Adrenal gland (tissue), 12 donors: ENCODE results near the gene COPS3. TPM values are rescaled to one million over a fixed set of nuclear protein-coding genes. Genes with fewer than 3 reads are reported as not detected.

ENCODE experiments used
- DNase-seq, 7 donors: peaks; one replicate each; pipeline ENCODE4 v3.0.0-alpha.2; 2019 to 2020
- H3K27ac ChIP-seq, 5 donors: fragments of 200-600 bp; sonication (generic) in 4 of 5; 1 replicate in 3 of 5; 2 replicates in 2 of 5; pipeline versions ENCODE4 v1.5.1 to v1.8.0; 2016 to 2020; ENCODE audit warnings: mild to moderate bottlenecking in 1 of 5
- H3K27me3 ChIP-seq: fragments of 200-600 bp; 2 replicates; pipeline ENCODE4 v1.8.0; 2021
- H3K36me3 ChIP-seq, 2 donors: fragments of 200-600 bp; replicated peaks in 1 of 2; 1 replicate in 1 of 2; 2 replicates in 1 of 2; pipeline versions ENCODE4 v1.5.1 to v1.8.0; 2018 to 2022
- H3K4me1 ChIP-seq, 2 donors: fragments of 200-600 bp; replicated peaks in 1 of 2; 1 replicate in 1 of 2; 2 replicates in 1 of 2; pipeline versions ENCODE4 v1.5.1 to v1.8.0; 2018 to 2021
- H3K4me3 ChIP-seq, 4 donors: fragments of 200-600 bp; sonication (generic) in 3 of 4; one replicate each; pipeline ENCODE4 v1.5.1; 2016 to 2018
- H3K9me3 ChIP-seq, 3 donors: fragments of 200-600 bp; sonication (generic) in 1 of 3; replicated peaks in 1 of 3; 1 replicate in 2 of 3; 2 replicates in 1 of 3; pipeline versions ENCODE4 v1.5.1 to v1.8.0; 2016 to 2021
- POLR2A ChIP-seq, 2 donors: fragments of 450-650 bp; IDR thresholded peaks; one replicate each; pipeline ENCODE4 v1.6.1; 2017; ENCODE audit warnings: antibody characterized with exemption in 2 of 2, mild to moderate bottlenecking in 2 of 2, moderate library complexity in 1 of 2
- WGBS, 4 donors: extraction: QIAGEN DNeasy Blood & Tissue Kit in 2 of 4; methylation state at CpG; one replicate each; pipeline versions ENCODE4 v1.1.5 to v1.1.7; 2013 to 2017; 5-methylcytosine and 5-hydroxymethylcytosine counted together
- intact Hi-C, 2 donors: fragments of 100-400 bp; cut with DNase I; formaldehyde crosslinking; loops; one replicate each; pipeline versions ENCODE4 v1.14.1 to v1.15.0; 2022 to 2023
- polyA plus RNA-seq, 3 donors: library from polyadenylated mRNA; stranded (reverse); fragments of 200-250 nt in 2 of 3; fragments of 350-450 nt in 1 of 3; fragmentation: Illumina TruSeq in 1 of 3; extraction: RNeasy Lipid Tissue Mini Kit (QIAGEN cat#74804) in 1 of 3; gene quantifications; one replicate each; pipeline ENCODE4 v1.2.3, GENCODE V29; 2013 to 2014
- total RNA-seq, 9 donors: library from RNA; depleted of rRNA in 4 of 9; stranded (reverse); fragments of >200 nt in 4 of 9; fragments of 120-200 nt in 1 of 9; fragmentation: NEBNext Ultra II Directional in 1 of 9; extraction: Animal tissue kit (Norgen Biotek cat#: 25700) in 1 of 9; gene quantifications; one replicate each; pipeline versions ENCODE4 v1.1.0 to v1.2.4, GENCODE V29; 2013 to 2023
- TF ChIP-seq, protein P1 (sequence below), 6 experiments: fragments of 450-650 bp in 4 of 6; fragments of 200-600 bp in 2 of 6; sonication (generic) in 1 of 6; IDR thresholded peaks; 1 replicate in 5 of 6; 2 replicates in 1 of 6; pipeline versions ENCODE4 v1.5.1 to v1.8.0; 2016 to 2021; ENCODE audit warnings: antibody characterized with exemption in 6 of 6, mild to moderate bottlenecking in 2 of 6, moderate library complexity in 1 of 6
- donor health status: healthy with polysubstance abuse.
- donor health status: Bipolar disorder and iron deficiency.
- donor health status: DM: yes; HTN: yes; CAD: no.
- donor health status: DM: no; HTN: no; CAD: no.
- donor health status: DM: no; HTN: no; CAD: no.
- donor health status: DM: yes; HTN: yes; CAD: no.

COPS3 gene
- total and polyA plus RNA-seq, 12 donors, result 18.7 to 140 (median 52.3) TPM

DNA sequence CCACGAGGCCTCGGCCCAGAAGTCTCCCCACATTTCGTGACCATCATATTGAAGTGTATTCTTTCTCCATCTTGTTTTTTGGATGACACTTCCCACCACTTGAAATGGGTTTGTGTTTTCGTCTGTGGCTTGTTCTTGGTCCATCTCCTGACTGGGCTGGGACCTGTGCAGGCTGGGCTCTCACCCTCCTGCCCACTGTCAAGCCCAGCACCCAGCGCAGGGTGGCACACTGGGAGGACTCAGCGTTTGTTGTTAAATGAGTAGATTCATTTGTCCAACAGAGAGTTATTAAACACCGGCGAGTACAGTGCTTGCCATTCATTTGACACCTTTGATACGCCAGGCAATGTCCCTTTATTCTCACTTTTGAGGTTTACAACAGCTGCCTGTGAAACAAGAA lies 44.8 kb upstream of the COPS3 start:
- TF ChIP-seq, protein P1, sequence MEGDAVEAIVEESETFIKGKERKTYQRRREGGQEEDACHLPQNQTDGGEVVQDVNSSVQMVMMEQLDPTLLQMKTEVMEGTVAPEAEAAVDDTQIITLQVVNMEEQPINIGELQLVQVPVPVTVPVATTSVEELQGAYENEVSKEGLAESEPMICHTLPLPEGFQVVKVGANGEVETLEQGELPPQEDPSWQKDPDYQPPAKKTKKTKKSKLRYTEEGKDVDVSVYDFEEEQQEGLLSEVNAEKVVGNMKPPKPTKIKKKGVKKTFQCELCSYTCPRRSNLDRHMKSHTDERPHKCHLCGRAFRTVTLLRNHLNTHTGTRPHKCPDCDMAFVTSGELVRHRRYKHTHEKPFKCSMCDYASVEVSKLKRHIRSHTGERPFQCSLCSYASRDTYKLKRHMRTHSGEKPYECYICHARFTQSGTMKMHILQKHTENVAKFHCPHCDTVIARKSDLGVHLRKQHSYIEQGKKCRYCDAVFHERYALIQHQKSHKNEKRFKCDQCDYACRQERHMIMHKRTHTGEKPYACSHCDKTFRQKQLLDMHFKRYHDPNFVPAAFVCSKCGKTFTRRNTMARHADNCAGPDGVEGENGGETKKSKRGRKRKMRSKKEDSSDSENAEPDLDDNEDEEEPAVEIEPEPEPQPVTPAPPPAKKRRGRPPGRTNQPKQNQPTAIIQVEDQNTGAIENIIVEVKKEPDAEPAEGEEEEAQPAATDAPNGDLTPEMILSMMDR (IDR thresholded peaks at IDR 0.05), result no peak
- 86 to 95% (median 93%) methylated on average over 9 of the region's 9 CpGs for WGBS, 4 donors
- intact Hi-C loops, result no loop called here

DNA sequence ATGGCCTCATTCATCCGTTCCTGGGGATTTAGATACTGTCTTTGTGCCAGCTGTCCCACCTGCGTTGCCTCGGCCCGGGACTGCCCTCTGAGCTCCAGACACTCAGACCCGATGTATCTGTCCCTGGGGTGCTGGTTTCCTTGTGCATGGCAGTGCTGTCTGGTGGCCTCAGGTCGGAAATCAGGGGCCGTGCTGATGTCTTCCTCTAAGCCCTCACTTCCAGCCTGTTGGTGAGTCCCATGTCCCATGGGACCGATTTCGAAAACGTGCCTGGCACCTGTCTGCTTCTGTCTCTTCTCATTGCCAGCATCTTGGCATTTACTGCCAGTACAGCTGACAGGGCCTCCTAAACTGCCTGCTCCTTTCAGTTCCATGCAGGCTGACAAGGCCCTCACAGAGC lies 44.2 kb upstream of the COPS3 start:
- Histone ChIP-seq H3K9me3 (no peaks in the 10 kb centered on the region), H3K36me3 (no peaks in the 10 kb centered on the region), H3K27me3 (no peaks in the 10 kb centered on the region), H3K4me1 (no peaks in the 10 kb centered on the region), H3K27ac (no peak overlapping the region), H3K4me3 (no peak overlapping the region)
- DNase-seq, result no peak
- 84 to 97% (median 96%) methylated on average over 6 to 10 of the region's 10 CpGs for WGBS, 4 donors
- TF ChIP-seq POLR2A (IDR thresholded peaks at IDR 0.05), result no peak
- TF ChIP-seq, protein P1 (IDR thresholded peaks at IDR 0.05), result no peak
- intact Hi-C loops, result no loop called here

More for the DNA sequence above, 44.8 kb upstream of the COPS3 start:
- no peaks in the 10 kb centered on the region for H3K27me3 ChIP-seq
- H3K4me1 ChIP-seq, result no peaks in the 10 kb centered on the region
- no peak for DNase-seq
- H3K9me3 ChIP-seq, result no peaks in the 10 kb centered on the region
- H3K36me3 ChIP-seq, result no peaks in the 10 kb centered on the region
- no peak overlapping the region for H3K27ac ChIP-seq
- no peak overlapping the region for H3K4me3 ChIP-seq

DNA sequence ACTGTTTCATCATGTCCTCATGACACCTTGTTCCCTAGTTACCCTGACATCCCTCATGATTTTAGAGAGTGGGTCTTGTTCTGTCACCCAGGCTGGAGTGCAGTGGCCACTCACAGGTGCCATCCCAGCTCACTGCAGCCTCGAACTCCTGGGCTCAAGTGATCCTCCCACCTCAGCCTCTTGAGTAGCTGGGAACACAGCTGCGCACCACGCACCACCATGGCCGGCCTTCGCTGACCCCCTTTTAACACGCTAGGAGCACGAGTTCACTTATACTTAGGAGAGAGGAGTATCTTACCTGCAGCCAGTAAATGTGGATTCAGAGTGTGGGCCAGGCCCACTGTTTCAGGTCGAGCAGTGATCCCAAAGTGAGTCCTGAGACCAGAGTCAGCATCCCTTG lies 43.6 kb upstream of the COPS3 start:
- Histone ChIP-seq H3K4me3 (no peak overlapping the region), H3K27me3 (no peaks in the 10 kb centered on the region), H3K36me3 (no peaks in the 10 kb centered on the region), H3K9me3 (no peaks in the 10 kb centered on the region), H3K27ac (no peak overlapping the region), H3K4me1 (no peaks in the 10 kb centered on the region)
- WGBS, 4 donors, result 93 to 100% (median 96%) methylated on average over 3 to 8 of the region's 8 CpGs
- no peak for TF ChIP-seq POLR2A (IDR thresholded peaks at IDR 0.05)
- TF ChIP-seq, protein P1 (IDR thresholded peaks at IDR 0.05), result no peak
- no peak for DNase-seq
- intact Hi-C loops, result no loop called here

DNA sequence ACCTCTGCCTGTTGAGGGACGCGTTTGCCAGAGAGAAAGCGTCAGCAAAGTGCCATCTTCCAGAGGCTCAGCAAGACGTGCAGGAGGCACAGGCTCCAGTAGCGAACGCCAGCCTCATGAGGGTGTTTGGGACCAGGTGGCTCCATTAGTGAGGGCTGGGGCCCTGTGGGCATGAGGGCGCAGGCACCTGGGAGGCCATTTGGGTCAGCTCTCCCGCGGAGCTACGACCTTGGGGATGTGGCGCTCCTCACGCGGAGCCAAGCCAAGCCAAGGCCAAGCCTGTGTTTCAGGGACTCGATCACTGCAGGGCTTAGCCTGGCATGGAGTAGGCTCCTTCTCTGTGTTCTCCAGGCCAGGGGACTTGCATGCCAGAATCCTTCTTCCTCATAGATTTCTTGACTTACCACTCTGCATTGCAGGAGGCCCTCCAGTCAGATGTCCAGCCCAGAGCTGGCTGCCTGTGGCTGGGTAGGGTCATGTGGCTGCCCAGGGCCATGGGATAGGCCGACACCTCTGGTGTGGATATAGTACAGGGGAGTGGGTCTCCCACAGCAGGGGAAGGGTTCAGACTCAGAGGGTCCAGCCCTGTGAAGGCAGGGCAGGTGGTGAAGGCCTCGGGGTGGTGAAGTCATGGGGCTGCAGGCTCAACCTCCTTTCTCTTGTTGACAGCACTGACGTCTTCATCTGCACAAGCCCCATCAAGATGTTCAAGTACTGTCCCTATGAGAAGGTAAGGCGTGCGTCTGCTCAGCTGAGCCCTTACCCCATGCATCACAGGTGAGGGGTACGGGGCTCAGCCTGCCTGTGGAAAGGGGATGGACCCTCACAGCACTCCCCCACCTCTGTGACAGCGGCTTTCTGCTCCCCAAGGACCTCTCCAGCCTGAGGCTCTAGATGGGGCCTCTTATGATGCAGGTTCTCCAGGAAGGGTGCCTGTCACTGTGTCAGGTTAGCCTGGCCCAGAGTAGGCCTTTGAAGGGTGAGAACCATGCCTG lies 41.8 kb upstream of the COPS3 start:
- H3K27me3 ChIP-seq, result no peaks in the 10 kb centered on the region
- WGBS, 4 donors, result 77 to 95% (median 87%) methylated on average over 13 to 21 of the region's 21 CpGs
- intact Hi-C loops, result no loop called here
- no peaks in the 10 kb centered on the region for H3K4me1 ChIP-seq
- no peaks in the 10 kb centered on the region for H3K36me3 ChIP-seq
- no peak overlapping the region for H3K27ac ChIP-seq
- H3K4me3 ChIP-seq, result no peak overlapping the region
- no peaks in the 10 kb centered on the region for H3K9me3 ChIP-seq
- no peak for DNase-seq
- TF ChIP-seq, protein P1 (IDR thresholded peaks at IDR 0.05), result no peak
- no peak for TF ChIP-seq POLR2A (IDR thresholded peaks at IDR 0.05)
